ENCODE data around the gene MAMDC2.
"Not testable (repeated sequence)": the region's sequence is repeated elsewhere in the genome, so short reads cannot be mapped to it uniquely, and the experiment has no call there.

The MAMDC2 gene

DNA sequence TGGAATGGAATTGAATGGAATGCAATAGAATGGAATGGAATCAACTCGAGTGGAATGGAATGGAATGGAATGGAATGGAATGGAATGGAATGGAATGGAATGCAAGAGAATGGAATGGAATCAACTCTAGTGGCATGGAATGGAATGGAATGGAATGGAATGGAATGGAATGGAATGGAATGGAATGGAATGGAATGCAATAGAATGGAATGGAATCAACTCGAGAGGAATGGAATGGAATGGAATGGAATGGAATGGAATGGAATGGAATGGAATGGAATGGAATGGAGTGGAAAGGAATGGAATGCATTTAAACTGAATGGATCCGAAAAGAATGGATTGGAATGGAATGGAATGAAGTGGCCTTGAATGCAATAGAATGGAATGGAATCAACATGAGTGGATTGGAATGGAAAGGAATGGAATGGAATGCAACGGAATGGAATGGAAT, 5.5 kb upstream of the MAMDC2 start:
- H3K27me3 ChIP-seq (ENCODE audit: control insufficient read depth, insufficient read depth, low read length), result peaks cover 13% of the 10 kb centered on the region
- H3K4me1 ChIP-seq (ENCODE audit: control insufficient read depth, insufficient read depth, low read length); H3K27ac ChIP-seq (ENCODE audit: low read depth, low read length); H3K4me3 ChIP-seq (ENCODE audit: low read depth, low read length); H3K9ac ChIP-seq (ENCODE audit: low read length); H3K36me3 ChIP-seq (ENCODE audit: control insufficient read depth, insufficient read depth, low read length): not testable (repeated sequence)
- peaks cover 12% of the 10 kb centered on the region for H3K9me3 ChIP-seq (ENCODE audit: control insufficient read depth, insufficient read depth, low read depth, low read length)

DNA sequence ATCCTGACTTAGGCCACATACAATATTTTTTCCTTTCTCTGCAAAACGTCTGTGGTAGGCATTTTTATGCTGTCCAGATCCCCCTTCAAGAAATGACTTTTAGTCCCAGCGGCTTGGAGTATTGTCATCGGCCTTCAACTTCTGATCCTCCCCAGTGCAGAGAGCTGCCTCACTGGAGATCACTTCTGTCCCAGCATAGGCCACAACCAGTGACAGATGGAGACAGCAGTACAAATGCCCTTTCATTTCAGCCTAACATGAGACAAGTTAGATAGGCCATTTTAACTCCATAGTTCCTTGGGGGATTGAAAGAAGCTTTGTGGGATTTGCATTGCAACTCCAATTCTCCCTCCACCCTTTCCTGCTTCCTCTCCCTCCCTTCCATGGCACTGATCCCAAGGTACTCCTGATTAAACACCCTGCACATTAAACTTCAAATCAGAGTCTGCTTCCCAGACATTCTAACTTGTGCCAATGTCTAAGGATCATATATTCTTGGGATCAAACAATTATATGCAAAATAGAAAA, 3.2 kb upstream of the MAMDC2 start:
- peaks cover 12% of the 10 kb centered on the region for H3K9me3 ChIP-seq (ENCODE audit: control insufficient read depth, insufficient read depth, low read depth, low read length)
- H3K4me1 ChIP-seq (ENCODE audit: control insufficient read depth, insufficient read depth, low read length), result peaks cover 16% of the 10 kb centered on the region; the same call in 1 of the 2 replicates
- no peak overlapping the region for H3K9ac ChIP-seq (ENCODE audit: low read length)
- H3K36me3 ChIP-seq (ENCODE audit: control insufficient read depth, insufficient read depth, low read length), result no peaks in the 10 kb centered on the region
- H3K27ac ChIP-seq (ENCODE audit: low read depth, low read length), result no peak overlapping the region
- H3K27me3 ChIP-seq (ENCODE audit: control insufficient read depth, insufficient read depth, low read length), result peaks cover 34% of the 10 kb centered on the region
- H3K4me3 ChIP-seq (ENCODE audit: low read depth, low read length), result no peak overlapping the region

DNA sequence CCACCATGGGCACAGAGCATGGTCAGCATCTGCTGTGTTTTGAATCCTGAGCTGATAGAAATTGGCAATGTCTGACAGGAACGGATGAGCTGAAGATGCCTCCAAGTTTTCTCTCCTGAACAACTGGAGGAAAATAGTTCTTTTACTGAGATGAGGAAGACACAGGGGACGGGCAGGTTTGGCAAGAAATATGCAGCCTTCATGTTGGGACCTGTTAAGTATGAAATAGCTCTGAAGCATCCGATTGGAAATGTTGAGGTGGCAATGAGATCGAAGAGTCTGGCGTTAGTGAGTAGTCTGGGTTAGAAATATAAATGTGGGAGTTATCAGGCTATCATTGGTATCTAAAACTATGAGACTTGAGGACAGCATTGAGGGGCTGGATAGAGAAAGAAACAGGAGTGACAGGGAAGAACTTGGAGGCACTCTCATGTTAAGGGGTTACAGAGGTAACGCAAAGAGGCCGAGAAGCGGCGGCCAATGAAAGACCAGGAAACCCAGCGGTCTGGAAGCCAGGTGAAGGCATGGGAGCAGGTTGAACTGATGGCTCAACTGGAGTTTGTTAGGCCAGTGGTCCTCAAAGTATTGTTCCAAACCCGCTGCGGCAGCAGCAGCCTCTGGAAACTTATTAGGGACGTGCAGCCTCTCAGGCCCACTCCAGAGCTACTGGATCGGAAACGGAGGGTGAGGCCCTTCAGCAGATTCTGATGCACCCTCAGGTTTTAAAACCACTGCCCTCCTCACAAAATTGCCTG, 1.0 kb upstream of the MAMDC2 start:
- Histone ChIP-seq H3K4me3 (ENCODE audit: low read depth, low read length) (peak overlapping the region; percentile 71), H3K4me1 (ENCODE audit: control insufficient read depth, insufficient read depth, low read length) (peaks cover 29% of the 10 kb centered on the region), H3K36me3 (ENCODE audit: control insufficient read depth, insufficient read depth, low read length) (no peaks in the 10 kb centered on the region), H3K27ac (ENCODE audit: low read depth, low read length) (no peak overlapping the region), H3K27me3 (ENCODE audit: control insufficient read depth, insufficient read depth, low read length) (peaks cover 36% of the 10 kb centered on the region), H3K9ac (ENCODE audit: low read length) (no peak overlapping the region), H3K9me3 (ENCODE audit: control insufficient read depth, insufficient read depth, low read depth, low read length) (peaks cover 12% of the 10 kb centered on the region)

DNA sequence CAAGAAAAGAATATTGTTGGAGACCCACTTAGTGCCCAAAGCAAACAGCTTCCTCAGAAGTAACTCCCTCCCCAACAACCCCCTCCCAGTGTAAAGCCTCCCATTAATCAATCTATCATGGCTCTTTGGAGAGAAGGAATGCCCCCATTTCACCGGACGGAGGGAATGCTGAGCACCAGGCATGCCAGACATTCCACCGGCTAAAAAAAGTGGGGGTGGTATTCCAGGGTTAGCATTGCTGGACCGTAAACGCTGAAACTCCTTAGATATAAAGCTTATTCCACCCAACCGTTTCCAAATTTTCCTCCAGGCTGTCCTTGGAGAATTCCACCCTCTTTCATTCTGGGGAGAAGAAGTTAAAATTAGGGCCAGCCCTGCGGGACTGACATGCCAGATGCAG, 363 bp upstream of the MAMDC2 start:
- Histone ChIP-seq H3K9me3 (ENCODE audit: control insufficient read depth, insufficient read depth, low read depth, low read length) (peaks cover 6% of the 10 kb centered on the region), H3K36me3 (ENCODE audit: control insufficient read depth, insufficient read depth, low read length) (no peaks in the 10 kb centered on the region), H3K4me3 (ENCODE audit: low read depth, low read length) (peak overlapping the region; percentile 71), H3K4me1 (ENCODE audit: control insufficient read depth, insufficient read depth, low read length) (peaks cover 29% of the 10 kb centered on the region), H3K27ac (ENCODE audit: low read depth, low read length) (no peak overlapping the region), H3K27me3 (ENCODE audit: control insufficient read depth, insufficient read depth, low read length) (peaks cover 36% of the 10 kb centered on the region), H3K9ac (ENCODE audit: low read length) (peak overlapping the region; percentile 36)

DNA sequence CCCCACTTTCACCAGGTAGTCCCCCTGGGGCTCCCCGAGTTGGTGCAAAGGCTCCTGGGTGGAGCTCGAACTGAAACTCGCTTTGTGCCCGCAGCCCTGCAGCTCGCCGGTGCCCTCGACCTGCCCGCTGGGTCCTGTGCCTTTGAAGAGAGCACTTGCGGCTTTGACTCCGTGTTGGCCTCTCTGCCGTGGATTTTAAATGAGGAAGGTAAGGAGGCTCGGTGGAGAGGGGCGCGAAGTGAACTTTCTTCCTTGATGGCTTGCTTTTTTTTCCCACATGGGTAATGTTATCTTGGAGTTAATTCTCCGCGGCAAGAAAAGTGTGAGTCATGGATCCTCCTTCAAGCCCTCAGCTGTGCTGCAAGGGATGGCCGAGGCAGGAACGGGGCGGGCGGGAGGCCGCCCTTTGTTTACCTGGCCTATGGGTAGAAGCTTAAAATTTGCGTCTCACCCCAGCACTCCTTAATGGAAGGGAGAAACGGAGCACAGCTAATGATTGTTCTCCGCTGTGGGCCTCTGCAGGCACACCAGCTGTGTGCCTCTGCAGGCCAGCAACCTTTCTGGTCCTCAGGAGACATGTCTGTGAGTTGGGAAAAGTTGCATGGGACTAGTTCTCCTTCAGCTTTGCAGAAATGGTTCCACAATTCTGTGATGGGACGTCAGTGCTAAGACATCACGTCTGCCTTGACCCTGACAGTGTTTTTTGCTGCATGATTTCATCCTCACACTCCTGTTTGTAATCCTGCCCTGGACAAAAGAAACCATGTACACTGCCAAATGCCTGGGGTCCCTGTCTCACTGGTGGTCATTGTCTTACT, 1.1 kb downstream of the MAMDC2 start:
- peak overlapping the region; percentile 71 for H3K4me3 ChIP-seq (ENCODE audit: low read depth, low read length)
- no peak overlapping the region for H3K27ac ChIP-seq (ENCODE audit: low read depth, low read length)
- H3K36me3 ChIP-seq (ENCODE audit: control insufficient read depth, insufficient read depth, low read length), result no peaks in the 10 kb centered on the region
- peaks cover 29% of the 10 kb centered on the region for H3K4me1 ChIP-seq (ENCODE audit: control insufficient read depth, insufficient read depth, low read length)
- peak overlapping the region; percentile 49 for H3K9ac ChIP-seq (ENCODE audit: low read length)
- H3K9me3 ChIP-seq (ENCODE audit: control insufficient read depth, insufficient read depth, low read depth, low read length), result no peaks in the 10 kb centered on the region
- H3K27me3 ChIP-seq (ENCODE audit: control insufficient read depth, insufficient read depth, low read length), result peaks cover 36% of the 10 kb centered on the region

DNA sequence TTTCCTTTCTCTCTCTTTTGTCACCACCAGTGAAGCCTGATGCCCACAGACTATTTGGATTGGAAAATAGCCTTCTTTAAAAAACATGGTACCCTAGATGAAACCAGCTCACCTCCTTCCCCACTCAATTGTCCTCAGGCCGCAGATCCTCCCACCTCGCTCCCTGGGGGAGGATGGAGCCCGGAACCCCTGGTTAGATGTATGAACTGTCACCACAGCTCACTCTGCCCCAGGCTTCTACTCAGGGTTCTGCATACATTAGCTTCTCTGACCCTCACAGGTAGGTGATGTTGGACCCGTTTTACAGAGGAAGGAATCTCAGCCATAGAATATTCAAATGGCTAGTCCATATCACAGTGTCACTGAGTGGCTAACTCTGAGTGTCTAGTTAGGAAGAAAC, 1.8 kb downstream of the MAMDC2 start:
- Histone ChIP-seq H3K27me3 (ENCODE audit: control insufficient read depth, insufficient read depth, low read length) (peaks cover 36% of the 10 kb centered on the region), H3K4me3 (ENCODE audit: low read depth, low read length) (no peak overlapping the region), H3K9ac (ENCODE audit: low read length) (no peak overlapping the region), H3K36me3 (ENCODE audit: control insufficient read depth, insufficient read depth, low read length) (no peaks in the 10 kb centered on the region), H3K27ac (ENCODE audit: low read depth, low read length) (no peak overlapping the region), H3K9me3 (ENCODE audit: control insufficient read depth, insufficient read depth, low read depth, low read length) (no peaks in the 10 kb centered on the region), H3K4me1 (ENCODE audit: control insufficient read depth, insufficient read depth, low read length) (peaks cover 29% of the 10 kb centered on the region)

DNA sequence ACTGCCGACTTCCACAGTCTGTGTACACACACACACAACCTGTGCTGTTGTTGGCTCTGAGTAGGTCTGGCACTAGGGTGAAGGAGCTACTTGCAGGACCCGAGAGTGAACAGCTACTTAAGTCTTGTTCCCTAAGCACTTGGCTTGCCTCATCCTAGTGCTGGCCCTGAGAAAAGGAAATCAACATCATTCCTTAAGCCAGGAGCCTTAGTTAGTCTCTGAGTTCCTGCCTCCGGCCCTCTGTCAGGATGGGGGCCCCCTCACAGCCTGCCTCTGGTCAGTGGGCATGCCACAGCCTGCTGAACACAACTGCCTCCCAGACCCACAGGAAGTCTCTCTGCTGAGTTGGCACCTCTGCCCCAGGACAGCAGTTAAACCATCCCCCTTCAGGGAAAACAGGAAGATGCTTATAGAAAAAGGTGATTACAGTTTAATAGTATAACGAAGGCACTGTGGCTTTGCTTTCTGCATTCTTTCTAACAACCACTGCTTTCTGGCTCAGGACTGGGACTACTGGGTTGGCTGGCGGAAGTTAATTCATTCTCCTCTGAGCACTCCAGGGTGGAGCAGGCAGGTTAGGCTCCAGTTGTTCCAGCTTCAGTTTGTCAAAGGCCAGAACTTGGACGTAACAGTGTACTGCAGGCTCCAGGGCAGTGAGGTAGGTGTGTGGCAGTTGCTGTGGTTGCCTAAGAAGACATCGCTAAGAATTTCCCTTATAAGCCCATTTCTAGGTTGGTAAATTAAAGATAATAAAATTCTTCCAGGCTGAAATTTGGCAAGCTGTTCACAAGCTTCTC, 2.8 kb downstream of the MAMDC2 start:
- H3K9me3 ChIP-seq (ENCODE audit: control insufficient read depth, insufficient read depth, low read depth, low read length), result no peaks in the 10 kb centered on the region
- no peaks in the 10 kb centered on the region for H3K36me3 ChIP-seq (ENCODE audit: control insufficient read depth, insufficient read depth, low read length)
- H3K4me1 ChIP-seq (ENCODE audit: control insufficient read depth, insufficient read depth, low read length), result peaks cover 29% of the 10 kb centered on the region
- no peak overlapping the region for H3K4me3 ChIP-seq (ENCODE audit: low read depth, low read length)
- H3K27me3 ChIP-seq (ENCODE audit: control insufficient read depth, insufficient read depth, low read length), result peaks cover 36% of the 10 kb centered on the region
- no peak overlapping the region for H3K9ac ChIP-seq (ENCODE audit: low read length)
- no peak overlapping the region for H3K27ac ChIP-seq (ENCODE audit: low read depth, low read length)

DNA sequence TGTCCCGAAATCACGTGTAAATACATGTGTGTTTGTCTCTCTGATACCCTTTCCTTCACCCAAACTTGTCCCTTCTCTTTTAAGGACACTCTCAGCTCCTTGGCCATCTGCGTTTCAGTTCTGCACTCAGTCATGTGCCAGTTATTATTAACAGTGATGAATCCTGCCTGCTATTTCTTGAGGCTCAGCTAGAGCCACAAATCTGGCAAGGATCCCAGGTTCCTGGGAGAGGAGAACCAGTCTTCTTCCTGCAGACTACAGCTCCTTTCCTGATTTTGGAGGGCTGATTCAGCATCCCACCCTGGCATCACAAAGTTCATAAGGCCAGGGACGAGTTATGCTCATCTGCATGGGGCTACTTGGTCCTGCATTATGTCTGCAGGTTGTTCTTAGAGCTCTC, 5.6 kb downstream of the MAMDC2 start:
- Histone ChIP-seq H3K36me3 (ENCODE audit: control insufficient read depth, insufficient read depth, low read length) (no peaks in the 10 kb centered on the region), H3K27ac (ENCODE audit: low read depth, low read length) (no peak overlapping the region), H3K4me1 (ENCODE audit: control insufficient read depth, insufficient read depth, low read length) (peaks cover 18% of the 10 kb centered on the region)

DNA sequence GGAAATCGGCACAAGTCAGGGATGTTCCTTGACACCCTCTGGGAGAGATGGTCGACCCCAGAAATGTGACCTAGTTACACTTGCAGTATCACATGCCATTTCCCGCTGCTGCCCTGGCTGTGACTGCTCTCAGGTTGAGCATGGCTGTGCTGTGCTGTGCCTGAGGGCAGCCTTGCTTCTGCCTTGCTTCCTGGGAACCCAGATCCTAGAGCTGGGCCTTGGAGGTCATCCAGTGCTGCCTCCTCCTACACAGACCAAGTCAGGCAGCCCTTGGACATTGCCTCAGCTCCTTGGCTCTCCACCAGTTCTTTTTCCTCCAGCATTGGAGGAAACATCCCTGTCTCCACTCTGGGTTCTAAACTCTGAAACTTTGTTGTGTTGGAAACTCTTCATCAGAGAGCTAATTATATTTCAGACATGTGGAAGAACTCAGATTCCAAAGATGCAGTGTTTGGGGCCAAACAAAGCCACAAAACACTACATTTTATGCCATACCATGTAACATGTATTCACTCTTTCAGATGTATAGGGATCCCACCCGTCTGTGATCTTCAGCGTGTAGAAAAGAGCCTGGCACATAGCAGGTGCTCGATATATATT, 6.1 kb downstream of the MAMDC2 start:
- H3K9ac ChIP-seq (ENCODE audit: low read length), result no peak overlapping the region
- no peaks in the 10 kb centered on the region for H3K9me3 ChIP-seq (ENCODE audit: control insufficient read depth, insufficient read depth, low read depth, low read length)
- no peak overlapping the region for H3K4me3 ChIP-seq (ENCODE audit: low read depth, low read length)
- peaks cover 17% of the 10 kb centered on the region for H3K4me1 ChIP-seq (ENCODE audit: control insufficient read depth, insufficient read depth, low read length)
- H3K27me3 ChIP-seq (ENCODE audit: control insufficient read depth, insufficient read depth, low read length), result peaks cover 8% of the 10 kb centered on the region
- H3K36me3 ChIP-seq (ENCODE audit: control insufficient read depth, insufficient read depth, low read length), result no peaks in the 10 kb centered on the region
- no peak overlapping the region for H3K27ac ChIP-seq (ENCODE audit: low read depth, low read length)

More for the DNA sequence above, 5.6 kb downstream of the MAMDC2 start:
- Histone ChIP-seq H3K9me3 (ENCODE audit: control insufficient read depth, insufficient read depth, low read depth, low read length) (no peaks in the 10 kb centered on the region), H3K4me3 (ENCODE audit: low read depth, low read length) (no peak overlapping the region), H3K9ac (ENCODE audit: low read length) (no peak overlapping the region), H3K27me3 (ENCODE audit: control insufficient read depth, insufficient read depth, low read length) (peaks cover 13% of the 10 kb centered on the region)

DNA sequence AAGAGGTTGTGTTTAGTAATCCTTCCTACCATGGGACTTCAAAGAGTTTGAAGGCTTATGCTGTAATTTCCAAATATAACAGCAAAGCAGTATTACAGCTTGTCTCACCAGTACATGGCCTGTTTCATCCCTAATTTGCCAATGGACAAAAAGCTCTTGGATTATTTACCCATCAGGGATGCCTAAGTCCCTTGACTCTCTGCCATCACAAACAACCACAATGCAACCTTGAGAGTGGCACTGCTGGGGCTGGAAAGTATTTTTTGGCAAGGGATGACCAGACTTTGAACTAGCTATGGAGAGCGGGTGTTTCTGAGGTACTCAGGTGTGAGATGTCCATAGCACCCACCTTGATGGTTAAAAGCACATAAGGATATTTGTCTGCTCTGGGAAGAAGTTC, 9.1 kb downstream of the MAMDC2 start:
- no peaks in the 10 kb centered on the region for H3K36me3 ChIP-seq (ENCODE audit: control insufficient read depth, insufficient read depth, low read length)
- H3K4me3 ChIP-seq (ENCODE audit: low read depth, low read length), result no peak overlapping the region
- peaks cover 5% of the 10 kb centered on the region for H3K9me3 ChIP-seq (ENCODE audit: control insufficient read depth, insufficient read depth, low read depth, low read length)
- H3K4me1 ChIP-seq (ENCODE audit: control insufficient read depth, insufficient read depth, low read length), result no peaks in the 10 kb centered on the region
- H3K27me3 ChIP-seq (ENCODE audit: control insufficient read depth, insufficient read depth, low read length), result no peaks in the 10 kb centered on the region
- H3K27ac ChIP-seq (ENCODE audit: low read depth, low read length), result no peak overlapping the region
- H3K9ac ChIP-seq (ENCODE audit: low read length), result no peak overlapping the region
